K562 (cell line): Measurements from ENCODE around the gene PCBD2. TPM values are rescaled to one million over a fixed set of nuclear protein-coding genes. Genes with fewer than 3 reads are reported as not detected.

ENCODE experiments used
- ATAC-seq: fragments of 200-7000 bp; cut with Tn5 transposase; 3 replicates; pipeline ENCODE4 v1.9.1; 2020; ENCODE audit warnings: moderate library complexity
- BruUV-seq: library from RNA; stranded (reverse); fragments of 400-500 nt; replicated peaks from 2 replicates; lab custom pipeline; 2021; lab: Mats Ljungman, UMichigan
- CTCF ChIA-PET: fragments of 300-600 bp; formaldehyde crosslinking; extraction: SDS; loops from one replicate; lab custom pipeline; 2021; ENCODE audit warnings: low intra/inter-chr PET ratio; lab: Yijun Ruan, JAX
- POLR2A ChIA-PET: fragments of 300-600, 350-650 bp; sonication (Branson Sonifier 250); formaldehyde crosslinking; extraction: SDS; loops from one replicate; lab custom pipeline; 2021; ENCODE audit warnings: antibody characterized with exemption, inconsistent platforms; lab: Yijun Ruan, JAX
- DNase-seq, 4 experiments: peaks; one replicate each; pipeline versions ENCODE4 v3.0.0 to v3.0.0-alpha.2; 2011 to 2018; ENCODE audit warnings: low spot score in 3 of 4, mixed read lengths in 3 of 4; ENCODE audit errors: extremely low read depth in 1 of 4
- FAIRE-seq: peaks from 2 replicates; lab custom pipeline; 2011; peaks lifted over from hg19 to GRCh38; lab: Jason Lieb, UNC
- H2AFZ ChIP-seq: 2 replicates; pipeline ENCODE4 v1.6.0; 2011; ENCODE audit warnings: low read depth, low read length, control low read depth, inconsistent platforms
- H3K27ac ChIP-seq: fragments of 200-600 bp; 3 replicates; pipeline ENCODE4 v1.8.0; 2011; ENCODE audit warnings: low read depth, mild to moderate bottlenecking, control low read depth, inconsistent platforms, low read length, moderate library complexity, mixed read lengths; ENCODE audit errors: extremely low read depth
- H3K27me3 ChIP-seq, 2 experiments: fragments of 300-600 bp in 1 of 2; 2 replicates in 1 of 2; 3 replicates in 1 of 2; pipeline versions ENCODE4 v1.6.0 to v1.8.0; 2011; ENCODE audit warnings: inconsistent platforms in 2 of 2, low read length in 2 of 2, mild to moderate bottlenecking in 1 of 2, mixed read lengths in 1 of 2, moderate library complexity in 1 of 2; ENCODE audit not compliant: control insufficient read depth in 2 of 2, insufficient read depth in 2 of 2
- H3K36me3 ChIP-seq: fragments of 300-600 bp; 3 replicates; pipeline ENCODE4 v1.8.0; 2011; ENCODE audit warnings: mild to moderate bottlenecking, low read length, inconsistent platforms; ENCODE audit not compliant: control insufficient read depth, insufficient read depth
- H3K4me1 ChIP-seq, 2 experiments: fragments of 200-600 bp in 1 of 2; replicated peaks in 1 of 2; 2 replicates in 1 of 2; 3 replicates in 1 of 2; pipeline versions ENCODE4 v1.5.1 to v1.8.0; 2011; ENCODE audit warnings: inconsistent platforms in 2 of 2, low read length in 2 of 2, mild to moderate bottlenecking in 1 of 2, mixed read lengths in 1 of 2, moderate library complexity in 1 of 2; ENCODE audit not compliant: control insufficient read depth in 2 of 2, insufficient read depth in 2 of 2
- H3K4me2 ChIP-seq: 2 replicates; pipeline ENCODE4 v1.6.1; 2011; ENCODE audit warnings: low read length, control low read depth, inconsistent platforms, mixed read lengths; ENCODE audit not compliant: insufficient read depth
- H3K4me3 ChIP-seq: fragments of 200-600 bp; sonication (generic), shearing (Covaris generic); 2 replicates; pipeline ENCODE4 v1.5.1; 2016; ENCODE audit warnings: control low read depth, inconsistent platforms
- H3K79me2 ChIP-seq: fragments of 200-600 bp; 3 replicates; pipeline ENCODE4 v1.8.0; 2011; ENCODE audit warnings: low read length, inconsistent platforms; ENCODE audit not compliant: control insufficient read depth, insufficient read depth
- H3K9ac ChIP-seq, 2 experiments: 2 replicates each; pipeline versions ENCODE4 v1.6.0 to v1.6.1; 2011; ENCODE audit warnings: low read depth in 2 of 2, low read length in 2 of 2, control low read depth in 1 of 2, inconsistent platforms in 1 of 2, mild to moderate bottlenecking in 1 of 2, mixed read lengths in 1 of 2; ENCODE audit not compliant: insufficient read depth in 1 of 2
- H3K9me1 ChIP-seq: one replicate; pipeline ENCODE4 v1.6.0; 2011; ENCODE audit warnings: inconsistent platforms, mild to moderate bottlenecking, low read length, moderate library complexity; ENCODE audit not compliant: control insufficient read depth, insufficient read depth
- H3K9me3 ChIP-seq: replicated peaks from 2 replicates; pipeline ENCODE4 v1.5.1; 2011; ENCODE audit warnings: low read depth, low read length, inconsistent platforms; ENCODE audit not compliant: control insufficient read depth, insufficient read depth
- H4K20me1 ChIP-seq: replicated peaks from 2 replicates; pipeline ENCODE4 v1.6.1; 2011; ENCODE audit warnings: low read length, inconsistent platforms, mixed read lengths; ENCODE audit not compliant: control insufficient read depth, insufficient read depth
- EGR1 ChIP-seq: fragments of 450-650 bp; conservative IDR thresholded peaks from 2 replicates; pipeline ENCODE4 v1.6.1; 2017; ENCODE audit warnings: mild to moderate bottlenecking
- EP400 ChIP-seq: fragments of 450-650 bp; IDR thresholded peaks from 2 replicates; pipeline ENCODE4 v1.6.1; 2017; ENCODE audit warnings: antibody characterized with exemption, mild to moderate bottlenecking, moderate library complexity
- KDM5B ChIP-seq: fragments of 200-600 bp; sonication (generic); IDR thresholded peaks from 2 replicates; pipeline ENCODE4 v1.6.1; 2012; ENCODE audit warnings: low read depth, mild to moderate bottlenecking, moderate library complexity, low read length, control low read depth, inconsistent platforms; ENCODE audit not compliant: insufficient replicate concordance
- MTF1 ChIP-seq: fragments of 250-450 bp; sonication (Bioruptor Pico); IDR thresholded peaks from 2 replicates; pipeline ENCODE4 v1.9.0; 2021; ENCODE audit warnings: moderate library complexity, mild to moderate bottlenecking, inconsistent platforms, borderline replicate concordance
- PCBP1 ChIP-seq: fragments of 200-400 bp; formaldehyde crosslinking; IDR thresholded peaks from 2 replicates; pipeline ENCODE4 v1.6.1; 2018; ENCODE audit warnings: mild to moderate bottlenecking, low read depth, low read length; ENCODE audit not compliant: poor library complexity, severe bottlenecking
- WGBS: fragments of 100-300 bp; shearing (Covaris generic); methylation state at CpG from one replicate; pipeline ENCODE4 v1.1.6; 2016; ENCODE audit warnings: low coverage, mixed read lengths; ENCODE audit not compliant: insufficient coverage; ENCODE audit errors: missing lambda C conversion rate; 5-methylcytosine and 5-hydroxymethylcytosine counted together
- in situ Hi-C: fragments of 300-500 bp; cut with MboI; formaldehyde crosslinking; loops from 4 replicates; pipeline ENCODE4 v1.15.0; 2018; ENCODE audit warnings: inconsistent platforms, mixed read lengths
- intact Hi-C: fragments of 100-400 bp; cut with micrococcal nuclease; formaldehyde crosslinking; loops from 2 replicates; pipeline ENCODE4 v1.14.2; 2022
- polyA plus RNA-seq, 8 experiments: library from polyadenylated mRNA; depleted of rRNA in 4 of 8; stranded (reverse) in 5 of 8; unstranded in 3 of 8; fragments of >200 nt; fragmentation: Nextera tagmentation in 2 of 8; fragmentation: Illumina TruSeq in 1 of 8; extraction: Ambion mirVana in 2 of 8; extraction: Trizol in 1 of 8; gene quantifications; 2 replicates each; pipeline versions ENCODE4 v1.2.1 to v1.2.3, GENCODE V29; 2011 to 2014; ENCODE audit warnings: inconsistent platforms in 1 of 8, missing spikeins in 1 of 8
- total RNA-seq, 7 experiments: library from RNA; depleted of rRNA in 6 of 7; stranded (reverse); fragments of >200 nt in 6 of 7; fragmentation: Illumina TruSeq in 2 of 7; extraction: Trizol in 2 of 7; gene quantifications; 2 replicates each; pipeline versions ENCODE4 v1.2.1 to v1.2.3, GENCODE V29; 2011 to 2021; ENCODE audit warnings: low replicate concordance in 1 of 7
- TF ChIP-seq, protein P1 (sequence below): IDR thresholded peaks from 3 replicates; pipeline ENCODE4 v1.6.1; 2011; ENCODE audit warnings: borderline replicate concordance, mild to moderate bottlenecking, moderate library complexity; ENCODE audit not compliant: insufficient read length; ENCODE audit errors: extremely low read depth
- TF ChIP-seq, protein P2 (sequence below), 2 experiments: fragments of 450-650 bp in 1 of 2; sonication (generic) in 1 of 2; formaldehyde crosslinking in 1 of 2; IDR thresholded peaks in 1 of 2; conservative IDR thresholded peaks in 1 of 2; 2 replicates each; pipeline versions ENCODE4 v1.6.1 to v1.8.1; 2016 to 2023; ENCODE audit warnings: mild to moderate bottlenecking in 2 of 2, moderate library complexity in 2 of 2, inconsistent platforms in 1 of 2, missing genetic modification reagents in 1 of 2
- TF ChIP-seq, protein P3 (sequence below): fragments of 450-650 bp; IDR thresholded peaks from 2 replicates; pipeline ENCODE4 v1.6.1; 2016; ENCODE audit warnings: low read depth, mild to moderate bottlenecking, moderate library complexity
- TF ChIP-seq, protein P4 (sequence below): sonication (generic); formaldehyde crosslinking; IDR thresholded peaks from 2 replicates; pipeline ENCODE4 v1.8.1; 2023; ENCODE audit warnings: mild to moderate bottlenecking, missing genetic modification reagents

The PCBD2 gene
- total and polyA plus RNA-seq, 9 of the 15 experiments (the other 6 are each of a cell fraction or from before 2014, with no cell fraction given) = 5.2 to 13.8 (median 7.8) TPM

DNA sequence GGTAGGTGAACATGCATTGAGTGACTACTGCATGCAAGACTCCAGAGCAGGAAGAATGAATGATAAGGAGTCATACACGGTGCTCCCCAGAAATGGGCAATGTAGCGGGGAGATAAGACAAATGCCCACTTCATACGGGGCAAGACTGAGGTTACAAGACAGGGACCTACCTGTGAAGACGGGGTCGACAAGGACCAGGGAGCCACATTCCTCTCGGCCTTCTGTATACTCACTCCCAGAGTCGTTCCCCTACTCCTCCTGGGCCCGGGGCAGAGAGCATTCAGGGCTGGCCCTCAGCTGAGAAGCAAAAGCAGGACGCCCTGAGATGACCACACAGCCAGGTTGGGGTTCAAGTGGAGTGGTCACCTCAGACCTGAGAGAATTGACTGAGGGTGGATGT lies 102.4 kb downstream of the PCBD2 start:
- FAIRE-seq (no peak), DNase-seq (peak in 1 of 4 experiments; percentile 3), ATAC-seq (no peak)
- Histone ChIP-seq H3K4me1 (no peaks in the 10 kb centered on the region), H3K4me2 (no peak overlapping the region), H3K9me1 (no peaks in the 10 kb centered on the region), H3K36me3 (no peaks in the 10 kb centered on the region), H3K4me3 (no peak overlapping the region), H4K20me1 (no peaks in the 10 kb centered on the region; the same call in 1 of the 2 replicates), H3K27me3 (no peaks in the 10 kb centered on the region), H3K79me2 (no peaks in the 10 kb centered on the region), H2AFZ (no peak overlapping the region), H3K9ac (no peak overlapping the region), H3K27ac (no peak overlapping the region), H3K9me3 (no peaks in the 10 kb centered on the region)
- ChIA-PET POLR2A (no interaction called here), CTCF (no interaction called here)
- in situ Hi-C loops (no loop called here), intact Hi-C loops (no loop called here)
- 51% methylated on average over 9 of the region's 9 CpGs for WGBS
- TF ChIP-seq EGR1 = no peak
- TF ChIP-seq EP400 = no peak
- TF ChIP-seq, protein P1, sequence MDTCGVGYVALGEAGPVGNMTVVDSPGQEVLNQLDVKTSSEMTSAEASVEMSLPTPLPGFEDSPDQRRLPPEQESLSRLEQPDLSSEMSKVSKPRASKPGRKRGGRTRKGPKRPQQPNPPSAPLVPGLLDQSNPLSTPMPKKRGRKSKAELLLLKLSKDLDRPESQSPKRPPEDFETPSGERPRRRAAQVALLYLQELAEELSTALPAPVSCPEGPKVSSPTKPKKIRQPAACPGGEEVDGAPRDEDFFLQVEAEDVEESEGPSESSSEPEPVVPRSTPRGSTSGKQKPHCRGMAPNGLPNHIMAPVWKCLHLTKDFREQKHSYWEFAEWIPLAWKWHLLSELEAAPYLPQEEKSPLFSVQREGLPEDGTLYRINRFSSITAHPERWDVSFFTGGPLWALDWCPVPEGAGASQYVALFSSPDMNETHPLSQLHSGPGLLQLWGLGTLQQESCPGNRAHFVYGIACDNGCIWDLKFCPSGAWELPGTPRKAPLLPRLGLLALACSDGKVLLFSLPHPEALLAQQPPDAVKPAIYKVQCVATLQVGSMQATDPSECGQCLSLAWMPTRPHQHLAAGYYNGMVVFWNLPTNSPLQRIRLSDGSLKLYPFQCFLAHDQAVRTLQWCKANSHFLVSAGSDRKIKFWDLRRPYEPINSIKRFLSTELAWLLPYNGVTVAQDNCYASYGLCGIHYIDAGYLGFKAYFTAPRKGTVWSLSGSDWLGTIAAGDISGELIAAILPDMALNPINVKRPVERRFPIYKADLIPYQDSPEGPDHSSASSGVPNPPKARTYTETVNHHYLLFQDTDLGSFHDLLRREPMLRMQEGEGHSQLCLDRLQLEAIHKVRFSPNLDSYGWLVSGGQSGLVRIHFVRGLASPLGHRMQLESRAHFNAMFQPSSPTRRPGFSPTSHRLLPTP = no peak
- no peak for TF ChIP-seq PCBP1
- TF ChIP-seq, protein P2, sequence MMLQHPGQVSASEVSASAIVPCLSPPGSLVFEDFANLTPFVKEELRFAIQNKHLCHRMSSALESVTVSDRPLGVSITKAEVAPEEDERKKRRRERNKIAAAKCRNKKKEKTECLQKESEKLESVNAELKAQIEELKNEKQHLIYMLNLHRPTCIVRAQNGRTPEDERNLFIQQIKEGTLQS (IDR thresholded peaks at IDR 0.05) = no peak
- TF ChIP-seq, protein P2 (CRISPR knock-in tag; conservative IDR thresholded peaks at IDR 0.05) = no peak
- TF ChIP-seq, protein P3, sequence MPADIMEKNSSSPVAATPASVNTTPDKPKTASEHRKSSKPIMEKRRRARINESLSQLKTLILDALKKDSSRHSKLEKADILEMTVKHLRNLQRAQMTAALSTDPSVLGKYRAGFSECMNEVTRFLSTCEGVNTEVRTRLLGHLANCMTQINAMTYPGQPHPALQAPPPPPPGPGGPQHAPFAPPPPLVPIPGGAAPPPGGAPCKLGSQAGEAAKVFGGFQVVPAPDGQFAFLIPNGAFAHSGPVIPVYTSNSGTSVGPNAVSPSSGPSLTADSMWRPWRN = no peak
- TF ChIP-seq, protein P4, sequence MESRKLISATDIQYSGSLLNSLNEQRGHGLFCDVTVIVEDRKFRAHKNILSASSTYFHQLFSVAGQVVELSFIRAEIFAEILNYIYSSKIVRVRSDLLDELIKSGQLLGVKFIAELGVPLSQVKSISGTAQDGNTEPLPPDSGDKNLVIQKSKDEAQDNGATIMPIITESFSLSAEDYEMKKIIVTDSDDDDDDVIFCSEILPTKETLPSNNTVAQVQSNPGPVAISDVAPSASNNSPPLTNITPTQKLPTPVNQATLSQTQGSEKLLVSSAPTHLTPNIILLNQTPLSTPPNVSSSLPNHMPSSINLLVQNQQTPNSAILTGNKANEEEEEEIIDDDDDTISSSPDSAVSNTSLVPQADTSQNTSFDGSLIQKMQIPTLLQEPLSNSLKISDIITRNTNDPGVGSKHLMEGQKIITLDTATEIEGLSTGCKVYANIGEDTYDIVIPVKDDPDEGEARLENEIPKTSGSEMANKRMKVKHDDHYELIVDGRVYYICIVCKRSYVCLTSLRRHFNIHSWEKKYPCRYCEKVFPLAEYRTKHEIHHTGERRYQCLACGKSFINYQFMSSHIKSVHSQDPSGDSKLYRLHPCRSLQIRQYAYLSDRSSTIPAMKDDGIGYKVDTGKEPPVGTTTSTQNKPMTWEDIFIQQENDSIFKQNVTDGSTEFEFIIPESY = no peak
- no peak for TF ChIP-seq MTF1 (CRISPR knock-in tag)
- TF ChIP-seq KDM5B = no peak
- no TSS peak for BruUV-seq
